Body of pancreas (tissue), 4 donors: ENCODE measurements around the gene ASAH2. TPM values are rescaled to one million over a fixed set of nuclear protein-coding genes. Genes with fewer than 3 reads are reported as not detected.

Experiments used
- ATAC-seq: fragments of 150-250 bp; one replicate; pipeline ENCODE4 v1.9.1; 2016
- DNase-seq, 4 donors: peaks; one replicate each; pipeline ENCODE4 v3.0.0-alpha.2; 2019
- H3K27ac ChIP-seq, 4 donors: fragments of 200-600 bp; sonication (generic); 1 replicate in 3 of 4; 2 replicates in 1 of 4; pipeline versions ENCODE4 v1.5.1 to v1.6.1; 2016 to 2019; ENCODE audit warnings: mild to moderate bottlenecking in 1 of 4, mixed read lengths in 1 of 4, moderate library complexity in 1 of 4
- H3K27me3 ChIP-seq, 2 donors: fragments of 200-600 bp; sonication (generic); one replicate each; pipeline ENCODE4 v1.6.0; 2016; ENCODE audit warnings: mild to moderate bottlenecking in 1 of 2
- H3K36me3 ChIP-seq, 2 donors: fragments of 200-600 bp; sonication (generic); replicated peaks in 1 of 2; 2 replicates each; pipeline ENCODE4 v1.5.1; 2016; ENCODE audit warnings: low read depth in 2 of 2; ENCODE audit not compliant: insufficient read depth in 1 of 2
- H3K4me1 ChIP-seq: fragments of 200-600 bp; sonication (generic); one replicate; pipeline ENCODE4 v1.6.0; 2016
- H3K4me3 ChIP-seq, 2 donors: fragments of 200-600 bp; sonication (generic); 1 replicate in 1 of 2; 2 replicates in 1 of 2; pipeline ENCODE4 v1.5.1; 2016 to 2019
- H3K9me3 ChIP-seq, 3 donors: fragments of 200-600 bp; sonication (generic); 1 replicate in 2 of 3; 2 replicates in 1 of 3; pipeline ENCODE4 v1.5.1; 2016
- POLR2A ChIP-seq, 3 donors: fragments of 450-650 bp; IDR thresholded peaks; one replicate each; pipeline ENCODE4 v1.6.1; 2016; ENCODE audit warnings: antibody characterized with exemption in 3 of 3, mild to moderate bottlenecking in 2 of 3
- WGBS, 2 donors: methylation state at CpG; one replicate each; pipeline ENCODE4 v1.1.5; 2017; 5-methylcytosine and 5-hydroxymethylcytosine counted together
- intact Hi-C: fragments of 100-400 bp; cut with DNase I; formaldehyde crosslinking; loops from one replicate; pipeline ENCODE4 v1.15.1; 2023
- total RNA-seq, 2 donors: library from RNA; depleted of rRNA; stranded (reverse); fragments of >200 nt; gene quantifications; one replicate each; pipeline ENCODE4 v1.1.0, GENCODE V29; 2016
- TF ChIP-seq, protein P1 (sequence below), 7 experiments: fragments of 450-650 bp in 4 of 7; fragments of 200-600 bp in 3 of 7; sonication (generic) in 3 of 7; IDR thresholded peaks; one replicate each; pipeline ENCODE4 v1.5.1; 2016 to 2019; ENCODE audit warnings: antibody characterized with exemption in 7 of 7

Gene ASAH2
- total RNA-seq, 2 donors from 2014 or later, result 0.33 to 1.0 TPM

DNA sequence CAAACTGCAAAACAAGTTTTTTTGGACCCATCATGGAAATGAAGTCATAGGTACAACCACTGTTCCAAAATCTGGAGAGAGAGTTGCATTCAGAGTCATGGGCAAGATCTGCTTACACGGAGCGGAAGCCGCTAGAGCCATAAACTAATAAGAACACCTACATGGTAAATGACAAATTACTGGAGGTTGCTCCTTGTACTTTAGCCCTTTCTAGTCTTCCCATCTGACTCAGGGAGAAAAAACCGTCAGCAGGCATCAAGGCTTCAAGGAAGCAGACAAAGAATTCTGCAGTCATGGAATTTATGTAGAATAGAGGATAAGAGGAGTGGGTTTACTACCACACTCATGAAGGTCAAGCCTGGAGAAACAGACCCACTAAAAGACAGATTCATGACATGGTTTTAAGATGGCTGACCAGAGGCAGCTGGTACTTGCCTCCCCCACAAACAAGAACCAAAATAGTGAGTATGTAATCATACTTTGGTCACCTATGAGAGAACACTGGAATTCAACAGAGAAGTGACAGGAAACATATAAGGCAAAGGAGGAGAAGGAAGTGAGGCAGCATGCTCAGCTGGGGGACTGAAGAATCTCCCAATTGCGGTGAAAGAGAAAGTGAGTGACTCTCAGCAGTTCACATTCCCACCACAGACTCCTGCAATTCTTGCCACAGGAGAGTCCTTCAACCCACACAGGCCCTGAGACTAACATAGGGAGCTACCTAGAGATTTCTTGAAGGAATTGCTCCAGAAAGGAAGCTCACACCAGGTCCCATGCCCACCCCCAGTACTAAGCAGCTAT lies 42.4 kb upstream of the ASAH2 start:
- DNase-seq, result no peak
- no peak overlapping the region for H3K27ac ChIP-seq
- H3K27me3 ChIP-seq, result no peaks in the 10 kb centered on the region
- intact Hi-C loops, result no loop called here
- WGBS, 2 donors, result 76% methylated on average over 5 of the region's 5 CpGs
- H3K9me3 ChIP-seq, result no peaks in the 10 kb centered on the region
- H3K4me3 ChIP-seq, result no peak overlapping the region
- ATAC-seq, result no peak
- H3K4me1 ChIP-seq, result no peaks in the 10 kb centered on the region
- H3K36me3 ChIP-seq, result no peaks in the 10 kb centered on the region
- TF ChIP-seq POLR2A (IDR thresholded peaks at IDR 0.05), result no peak
- TF ChIP-seq, protein P1, sequence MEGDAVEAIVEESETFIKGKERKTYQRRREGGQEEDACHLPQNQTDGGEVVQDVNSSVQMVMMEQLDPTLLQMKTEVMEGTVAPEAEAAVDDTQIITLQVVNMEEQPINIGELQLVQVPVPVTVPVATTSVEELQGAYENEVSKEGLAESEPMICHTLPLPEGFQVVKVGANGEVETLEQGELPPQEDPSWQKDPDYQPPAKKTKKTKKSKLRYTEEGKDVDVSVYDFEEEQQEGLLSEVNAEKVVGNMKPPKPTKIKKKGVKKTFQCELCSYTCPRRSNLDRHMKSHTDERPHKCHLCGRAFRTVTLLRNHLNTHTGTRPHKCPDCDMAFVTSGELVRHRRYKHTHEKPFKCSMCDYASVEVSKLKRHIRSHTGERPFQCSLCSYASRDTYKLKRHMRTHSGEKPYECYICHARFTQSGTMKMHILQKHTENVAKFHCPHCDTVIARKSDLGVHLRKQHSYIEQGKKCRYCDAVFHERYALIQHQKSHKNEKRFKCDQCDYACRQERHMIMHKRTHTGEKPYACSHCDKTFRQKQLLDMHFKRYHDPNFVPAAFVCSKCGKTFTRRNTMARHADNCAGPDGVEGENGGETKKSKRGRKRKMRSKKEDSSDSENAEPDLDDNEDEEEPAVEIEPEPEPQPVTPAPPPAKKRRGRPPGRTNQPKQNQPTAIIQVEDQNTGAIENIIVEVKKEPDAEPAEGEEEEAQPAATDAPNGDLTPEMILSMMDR (IDR thresholded peaks at IDR 0.05), result no peak

DNA sequence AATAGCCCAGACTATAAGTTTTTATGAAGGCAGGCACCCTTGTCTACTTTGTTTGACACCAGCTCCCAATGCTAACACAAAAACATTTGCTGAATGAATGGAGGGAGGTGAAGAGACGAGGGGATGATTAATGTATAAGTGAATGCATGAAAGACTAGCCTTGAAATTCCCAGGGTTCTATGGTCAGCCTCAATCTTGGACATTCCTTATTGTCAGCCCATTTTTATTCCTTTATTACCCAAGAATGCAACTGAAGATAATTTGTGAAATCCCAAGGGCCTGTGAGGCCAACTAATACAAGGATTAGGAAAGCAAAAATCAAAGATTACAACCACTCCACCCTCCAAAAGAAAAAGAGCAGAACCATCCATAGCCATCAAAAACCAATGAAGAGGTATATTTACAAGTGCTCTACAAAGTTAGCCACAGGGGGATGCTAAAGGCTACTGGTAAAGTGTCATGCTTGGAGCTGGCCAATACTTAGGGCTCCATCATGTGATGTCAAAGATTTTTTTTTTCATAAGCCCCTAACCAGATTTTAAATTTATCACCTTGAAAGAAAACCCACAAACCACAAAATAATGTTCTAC lies 40.0 kb upstream of the ASAH2 start:
- Histone ChIP-seq H3K27me3 (no peaks in the 10 kb centered on the region), H3K36me3 (no peaks in the 10 kb centered on the region), H3K4me3 (no peak overlapping the region), H3K27ac (no peak overlapping the region), H3K9me3 (no peaks in the 10 kb centered on the region), H3K4me1 (no peaks in the 10 kb centered on the region)
- intact Hi-C loops, result no loop called here
- no peak for DNase-seq
- ATAC-seq, result no peak
- no peak for TF ChIP-seq POLR2A (IDR thresholded peaks at IDR 0.05)
- TF ChIP-seq, protein P1 (IDR thresholded peaks at IDR 0.05), result peak in 5 of 7 experiments; percentile 22 to 48 (median 39)
- WGBS, 2 donors, result 36 to 47% methylated on average over 1 of the region's 1 CpG

DNA sequence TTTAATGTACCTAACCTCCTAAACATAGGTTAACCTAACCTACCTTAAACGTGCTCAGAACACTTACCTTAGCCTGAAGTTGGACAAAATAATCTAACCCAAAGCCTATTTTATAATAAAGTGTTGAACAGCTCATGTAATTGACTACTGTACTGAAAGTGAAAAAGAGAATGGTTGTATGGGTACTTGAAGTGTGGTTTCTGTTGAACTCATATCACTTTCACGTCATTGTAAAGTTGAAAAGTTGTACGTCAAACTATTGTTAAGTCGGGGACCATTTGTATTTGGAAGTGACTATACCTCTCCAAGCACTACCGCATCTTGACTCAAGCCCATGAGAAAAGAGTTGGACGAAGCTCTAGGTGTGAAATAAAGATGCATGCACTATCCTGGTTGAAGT lies 37.9 kb upstream of the ASAH2 start:
- WGBS, 2 donors, result 78 to 80% methylated on average over 6 of the region's 6 CpGs
- DNase-seq, result no peak

DNA sequence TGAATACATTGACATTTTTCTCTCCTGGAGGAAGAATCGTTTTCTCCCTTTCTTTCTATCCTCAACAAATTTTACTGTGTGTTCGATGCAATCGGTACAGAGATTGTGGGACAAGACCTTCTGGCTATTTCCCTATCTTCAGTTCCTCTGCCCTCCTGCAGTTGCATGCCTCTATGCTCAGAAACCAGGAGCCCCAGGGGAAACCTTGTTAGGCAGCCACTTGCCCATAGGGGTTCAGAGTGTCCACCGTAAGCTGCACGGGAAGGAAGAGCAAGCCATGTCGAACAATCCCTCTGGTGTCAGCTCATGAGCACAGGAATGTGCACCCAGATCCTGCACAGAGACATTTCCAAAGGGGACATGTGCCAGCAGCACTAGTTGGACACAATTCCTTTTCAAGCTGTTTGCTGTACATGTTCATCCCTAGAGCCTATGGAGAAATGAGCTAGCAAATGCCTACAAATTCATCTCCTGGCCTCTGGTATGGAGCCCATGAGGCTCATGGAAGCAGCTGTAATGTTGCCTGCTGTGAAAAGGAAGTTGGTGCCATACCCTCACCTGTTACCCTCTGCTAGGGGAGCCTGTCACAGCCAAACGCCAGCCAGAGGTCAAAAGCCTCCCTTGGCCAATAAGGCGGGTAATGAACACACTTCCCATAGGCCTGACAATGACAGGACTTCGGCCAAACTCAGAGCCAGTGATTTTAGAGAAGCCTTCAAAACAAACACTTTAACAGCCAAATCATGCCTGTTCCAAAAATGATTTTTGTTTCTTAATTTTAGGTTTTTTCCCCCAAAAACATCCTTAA lies 35.9 kb upstream of the ASAH2 start:
- Histone ChIP-seq H3K4me1 (no peaks in the 10 kb centered on the region), H3K36me3 (no peaks in the 10 kb centered on the region), H3K9me3 (no peaks in the 10 kb centered on the region), H3K27ac (no peak overlapping the region), H3K4me3 (no peak overlapping the region), H3K27me3 (no peaks in the 10 kb centered on the region)
- no peak for DNase-seq
- WGBS, 2 donors, result 55 to 73% methylated on average over 9 of the region's 9 CpGs
- ATAC-seq, result no peak
- no peak for TF ChIP-seq POLR2A (IDR thresholded peaks at IDR 0.05)
- TF ChIP-seq, protein P1 (IDR thresholded peaks at IDR 0.05), result no peak
- intact Hi-C loops, result no loop called here

More for the DNA sequence above, 37.9 kb upstream of the ASAH2 start:
- Histone ChIP-seq H3K27me3 (no peaks in the 10 kb centered on the region), H3K27ac (no peak overlapping the region), H3K36me3 (no peaks in the 10 kb centered on the region), H3K4me1 (no peaks in the 10 kb centered on the region), H3K4me3 (no peak overlapping the region), H3K9me3 (no peaks in the 10 kb centered on the region)
- intact Hi-C loops, result no loop called here
- no peak for ATAC-seq
- TF ChIP-seq POLR2A (IDR thresholded peaks at IDR 0.05), result no peak
- TF ChIP-seq, protein P1 (IDR thresholded peaks at IDR 0.05), result no peak
